Fibroblast of skin of back (primary cell): ENCODE results near the gene P2RX1.
"Not testable (repeated sequence)": the region's sequence is repeated elsewhere in the genome, so short reads cannot be mapped to it uniquely, and the experiment has no call there.

Experiments
- DNase-seq: peaks from one replicate; pipeline ENCODE4 v3.0.0-alpha.2; 2013

P2RX1 gene

GRCh38 chr17:3951420-3951819 is 35.2 kb upstream of the P2RX1 start:
- no peak for DNase-seq

GRCh38 chr17:3951003-3951402 is 34.7 kb upstream of the P2RX1 start:
- no peak for DNase-seq

GRCh38 chr17:3950584-3950983 is 34.3 kb upstream of the P2RX1 start:
- DNase-seq = no peak

DNA sequence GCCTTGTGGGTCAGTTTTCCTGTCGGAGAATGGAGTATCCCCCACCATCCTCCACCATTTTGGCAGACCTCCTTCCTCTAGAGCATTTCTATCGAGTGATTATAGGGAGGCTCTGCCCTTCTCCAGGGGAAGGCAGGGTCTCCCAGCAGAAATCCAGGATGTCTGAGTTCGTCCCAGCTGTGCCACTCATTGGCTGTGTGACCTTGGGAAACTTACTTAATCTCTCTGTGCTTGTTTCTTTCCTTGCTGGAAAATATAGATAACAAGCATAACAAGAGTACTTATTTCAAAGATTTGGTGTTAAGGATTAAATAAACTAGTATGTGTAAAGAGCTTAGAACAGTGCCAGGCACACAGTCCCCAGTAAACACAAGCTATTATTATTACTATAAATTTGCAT is 33.2 kb upstream of the P2RX1 start:
- no peak for DNase-seq

DNA sequence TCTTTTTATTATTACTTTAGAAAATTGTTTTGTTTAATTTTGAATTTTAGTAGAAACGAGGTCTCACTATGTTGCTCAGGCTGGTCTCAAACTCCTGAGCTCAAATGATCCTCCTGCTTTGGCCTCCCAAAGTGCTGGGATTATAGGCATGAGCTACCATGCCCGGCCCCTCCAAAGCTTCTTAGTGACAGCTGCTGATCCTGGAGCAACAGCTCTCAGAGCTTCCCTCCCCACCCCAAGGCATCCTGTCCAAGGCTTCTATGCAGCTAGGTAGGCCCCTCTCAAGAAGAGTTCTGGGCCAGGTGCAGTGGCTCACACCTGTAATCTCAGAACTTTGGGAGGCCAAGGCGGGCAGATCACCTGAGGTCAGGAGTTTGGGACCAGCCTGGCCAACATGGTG is 32.3 kb upstream of the P2RX1 start:
- not testable (repeated sequence) for DNase-seq

GRCh38 chr17:3947318-3947810 is 31.1 kb upstream of the P2RX1 start:
- no peak for DNase-seq

DNA sequence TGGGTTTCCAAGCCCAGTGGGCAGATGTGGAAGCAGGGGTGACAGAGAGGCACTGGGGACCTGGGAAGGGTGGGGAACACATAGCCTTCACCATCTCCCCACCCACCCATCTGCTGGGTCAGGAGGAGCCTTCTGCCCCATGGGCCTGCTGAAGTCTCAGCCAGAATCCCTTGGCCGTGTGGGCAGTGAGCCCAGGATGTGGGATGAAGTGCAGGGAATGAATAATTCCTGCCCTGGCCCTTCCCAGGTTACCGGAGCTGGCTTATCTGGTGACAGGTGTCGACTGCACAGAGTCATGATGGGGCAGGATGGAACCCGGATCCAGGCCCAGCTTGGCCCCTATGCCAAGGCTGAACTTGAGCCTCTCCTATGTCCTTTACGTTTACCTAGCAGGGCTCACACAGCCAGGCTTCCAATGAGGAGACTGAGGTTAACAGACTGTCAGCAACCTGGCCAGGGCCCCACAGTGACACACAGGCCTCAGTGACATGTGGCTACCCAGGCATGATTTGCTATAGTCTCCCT is 30.5 kb upstream of the P2RX1 start:
- no peak for DNase-seq

- DNase-seq = peak; percentile 63
Observed at GRCh38 chr17:3944485-3945388, 28.5 kb upstream of the P2RX1 start.

DNA sequence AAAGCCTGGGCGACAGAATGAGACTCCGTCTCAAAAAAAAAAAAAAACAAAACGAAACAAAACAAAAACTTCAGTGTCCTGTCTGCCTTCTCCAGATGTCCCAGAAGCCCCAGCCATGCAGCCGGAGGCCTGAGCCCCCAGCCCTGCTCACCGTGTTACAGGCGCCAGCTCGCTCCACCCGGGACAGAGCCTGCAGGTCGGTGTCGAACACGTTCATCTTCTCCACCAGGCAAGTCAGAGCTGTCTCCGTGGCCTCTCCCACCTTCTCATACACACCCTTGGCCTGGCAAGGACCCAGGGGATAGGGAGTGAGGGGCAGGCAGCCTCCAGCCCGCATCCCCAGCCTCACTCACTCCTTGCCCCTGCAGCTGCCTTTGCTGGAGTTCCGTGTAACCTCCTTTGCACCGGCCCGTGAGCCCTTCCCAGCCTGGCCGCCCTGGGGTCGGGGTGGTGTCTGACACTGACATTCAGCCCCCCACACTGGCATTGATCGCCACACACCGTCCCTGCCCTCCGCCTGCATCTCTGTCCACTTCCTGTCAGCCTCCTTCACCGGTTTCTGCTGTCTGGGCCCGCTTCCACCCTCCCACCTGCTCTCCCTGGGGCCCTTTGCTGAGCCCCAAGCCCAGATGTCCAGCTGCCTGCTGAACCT is 27.1 kb upstream of the P2RX1 start:
- no peak for DNase-seq

GRCh38 chr17:3940965-3941698 is 24.9 kb upstream of the P2RX1 start:
- DNase-seq = no peak

GRCh38 chr17:3937359-3937758 is 21.1 kb upstream of the P2RX1 start:
- no peak for DNase-seq

- peak; percentile 39 for DNase-seq
Observed at GRCh38 chr17:3935825-3936355, 19.6 kb upstream of the P2RX1 start.

DNA sequence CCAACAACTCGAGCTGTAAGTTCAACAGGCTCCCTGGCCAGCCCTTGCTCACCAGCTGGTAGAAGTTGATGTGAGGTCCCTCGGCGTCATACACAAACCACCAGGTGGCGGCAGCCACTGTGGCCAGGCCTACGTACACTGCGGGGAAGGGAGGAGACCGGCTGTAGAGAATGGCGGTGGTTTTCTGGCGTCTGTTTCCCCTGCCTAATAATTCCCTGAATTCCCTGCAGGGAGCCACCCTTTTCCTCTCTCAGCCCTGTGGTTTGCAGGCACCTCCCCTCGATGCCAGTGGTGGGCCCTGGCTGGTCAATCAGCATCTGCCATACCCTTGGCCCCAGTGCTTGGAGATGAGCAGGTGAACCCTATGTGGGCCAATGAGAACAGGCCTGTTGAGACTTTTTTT is 18.9 kb upstream of the P2RX1 start:
- DNase-seq = peak; percentile 64

GRCh38 chr17:3929764-3930163 is 13.5 kb upstream of the P2RX1 start:
- DNase-seq = no peak

GRCh38 chr17:3929181-3929580 is 12.9 kb upstream of the P2RX1 start:
- DNase-seq = no peak

DNA sequence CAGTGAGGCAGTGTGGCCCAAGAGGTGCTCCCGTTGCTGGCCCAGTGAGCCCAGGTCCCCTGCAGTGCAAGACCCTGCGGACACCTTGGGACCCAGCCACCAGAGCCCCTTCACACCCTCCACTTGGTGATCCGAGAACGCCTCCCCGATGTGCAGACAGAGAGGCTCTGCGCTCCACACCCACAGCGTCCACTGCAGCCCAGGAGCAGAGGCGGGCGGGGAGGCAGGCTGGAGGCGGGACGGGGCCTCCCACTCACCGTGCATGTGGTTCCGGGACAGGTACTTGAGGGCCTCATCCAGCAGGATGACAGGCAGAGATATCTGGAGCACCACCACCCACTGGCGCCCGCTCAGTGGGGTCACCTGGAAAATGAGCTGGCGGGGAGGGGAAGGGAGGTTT is 12.1 kb upstream of the P2RX1 start:
- DNase-seq = no peak

GRCh38 chr17:3927628-3928340 is 11.5 kb upstream of the P2RX1 start:
- DNase-seq = peak; percentile 27

GRCh38 chr17:3926860-3927627 is 10.8 kb upstream of the P2RX1 start:
- DNase-seq = no peak

- DNase-seq = no peak
Observed at GRCh38 chr17:3925684-3926485, 9.6 kb upstream of the P2RX1 start.
